Activated CD8-positive, alpha-beta memory T cell treated with anti-CD3 and anti-CD28 coated beads for 48 hours (primary cell): ENCODE data around the gene COL13A1.

ENCODE experiments used
- DNase-seq, 3 experiments: peaks; one replicate each; pipeline ENCODE4 v3.0.0-alpha.2; 2020; ENCODE audit warnings: low read depth in 2 of 3, low spot score in 2 of 3

COL13A1 gene

DNA sequence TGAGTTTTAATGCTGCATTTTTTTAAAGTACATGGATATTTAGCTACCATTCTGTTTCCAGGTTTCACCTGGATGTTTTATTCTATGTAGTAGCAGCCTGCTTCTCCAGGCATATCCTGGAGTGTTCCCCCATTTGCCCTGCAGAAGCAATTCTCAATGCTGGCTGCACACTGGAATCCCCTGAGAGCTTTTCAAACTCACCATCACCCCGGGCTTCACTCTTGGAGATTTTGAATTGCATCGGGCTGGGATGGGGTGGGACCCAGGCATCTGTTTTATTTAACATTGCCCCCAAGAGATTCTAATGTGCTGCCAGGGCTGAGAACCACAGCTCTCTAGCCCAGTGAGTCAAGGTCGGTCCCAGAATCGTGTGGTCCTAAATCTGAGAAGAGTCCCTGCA lies 137.8 kb downstream of the COL13A1 start:
- no peak for DNase-seq

DNA sequence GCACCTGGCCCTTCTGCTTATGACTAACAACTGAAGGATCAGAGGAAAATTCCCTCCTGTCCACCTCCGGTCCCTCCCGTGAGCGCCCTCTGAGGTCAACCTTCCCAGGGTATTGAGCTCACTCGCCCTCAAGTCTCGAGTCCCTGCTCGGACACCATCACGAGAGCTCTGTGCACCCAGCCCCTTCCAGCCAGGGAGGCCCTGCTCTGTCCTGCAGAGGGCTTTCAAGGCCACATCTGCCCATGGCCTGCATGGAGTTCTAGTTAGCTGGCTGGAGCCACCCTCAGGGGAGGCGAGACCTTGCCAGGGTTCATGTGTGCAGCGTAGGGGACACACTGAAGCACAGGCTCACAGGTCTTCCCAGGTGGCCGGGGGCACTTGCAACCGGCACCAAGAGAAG lies 140.0 kb downstream of the COL13A1 start:
- no peak for DNase-seq

DNA sequence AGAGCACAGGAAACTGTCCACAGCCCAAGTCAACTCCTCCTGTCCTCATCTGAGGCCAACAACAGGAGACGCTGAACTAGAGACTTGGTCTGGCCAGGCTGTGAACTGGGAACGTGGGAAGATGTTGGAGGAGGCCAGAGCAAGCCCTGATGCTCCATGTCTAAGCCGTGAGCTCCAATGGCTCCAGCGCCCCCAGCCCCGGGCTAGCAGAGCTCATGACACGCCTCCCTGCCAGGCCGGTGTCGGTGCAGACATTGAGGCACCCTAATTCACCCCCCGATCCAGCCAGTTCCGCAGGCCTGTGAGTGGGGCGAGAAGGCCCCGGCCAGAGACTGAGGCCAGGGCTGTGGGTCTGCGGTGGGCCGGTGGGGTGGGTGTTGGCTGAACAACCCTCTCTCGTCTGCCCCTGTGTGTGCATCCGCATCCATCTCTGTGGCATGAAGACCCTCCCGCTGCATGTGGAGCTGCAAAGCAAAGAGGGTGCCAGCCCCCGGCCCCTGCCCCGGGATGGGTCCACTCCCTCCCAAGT lies 141.7 kb downstream of the COL13A1 start:
- no peak for DNase-seq

DNA sequence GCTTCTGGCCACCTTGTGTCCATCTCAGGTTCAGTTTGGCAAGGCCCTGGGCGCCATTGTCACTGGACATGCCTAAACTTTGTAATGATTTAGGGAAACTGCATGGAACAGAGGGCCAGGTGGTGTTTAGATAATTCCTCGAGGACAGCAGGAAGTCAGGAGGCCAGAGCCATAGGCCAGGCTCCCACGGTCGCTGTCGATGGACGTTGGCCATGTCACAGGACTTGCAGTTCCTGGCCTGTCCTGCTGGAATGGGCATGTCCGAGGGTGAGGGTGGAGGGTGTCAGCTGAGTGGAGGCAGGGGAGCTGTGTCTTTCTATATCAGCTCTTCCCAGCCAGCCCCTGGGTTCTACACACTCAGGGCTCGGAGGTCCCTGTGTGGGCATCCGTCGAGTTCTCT lies 143.1 kb downstream of the COL13A1 start:
- no peak for DNase-seq

DNA sequence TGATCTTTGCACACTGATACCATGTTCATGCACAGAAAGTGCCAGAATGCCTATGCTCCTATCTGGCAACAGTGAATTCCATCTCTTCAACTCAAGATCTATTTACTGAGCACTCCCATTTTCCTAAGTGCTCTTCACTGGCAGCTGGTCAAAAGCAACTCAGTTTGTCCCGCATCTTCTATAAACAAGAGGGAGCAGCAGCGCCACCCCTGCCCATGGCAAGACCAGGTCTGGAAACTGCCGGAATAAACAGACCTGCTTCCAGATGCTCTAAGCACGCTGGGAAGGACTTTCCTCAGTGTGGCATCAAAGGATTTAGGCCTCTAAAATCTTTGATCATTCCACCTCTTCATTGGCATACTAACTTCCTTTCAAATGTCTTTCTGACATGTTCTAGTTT lies 146.6 kb downstream of the COL13A1 start:
- no peak for DNase-seq

DNA sequence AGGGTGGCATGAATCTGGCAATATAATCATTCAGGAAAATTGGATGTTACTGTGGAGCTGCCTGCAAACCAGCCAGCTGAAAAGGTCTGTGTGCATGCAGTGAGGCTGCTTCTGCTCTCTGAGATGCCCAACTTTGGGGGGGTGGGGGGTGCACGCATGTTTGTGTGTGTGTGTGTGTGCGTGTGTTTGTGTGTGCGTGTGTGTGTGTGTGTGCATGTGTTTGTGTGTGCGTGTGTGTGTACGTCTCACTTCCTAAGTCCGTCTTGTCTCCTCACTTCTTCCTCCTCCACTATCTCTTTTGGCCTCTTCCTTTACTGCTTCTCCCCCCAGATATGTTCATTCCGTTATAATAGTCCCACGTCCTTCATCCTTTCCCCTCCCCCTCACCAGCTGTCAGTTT lies 148.1 kb downstream of the COL13A1 start:
- no peak for DNase-seq

DNA sequence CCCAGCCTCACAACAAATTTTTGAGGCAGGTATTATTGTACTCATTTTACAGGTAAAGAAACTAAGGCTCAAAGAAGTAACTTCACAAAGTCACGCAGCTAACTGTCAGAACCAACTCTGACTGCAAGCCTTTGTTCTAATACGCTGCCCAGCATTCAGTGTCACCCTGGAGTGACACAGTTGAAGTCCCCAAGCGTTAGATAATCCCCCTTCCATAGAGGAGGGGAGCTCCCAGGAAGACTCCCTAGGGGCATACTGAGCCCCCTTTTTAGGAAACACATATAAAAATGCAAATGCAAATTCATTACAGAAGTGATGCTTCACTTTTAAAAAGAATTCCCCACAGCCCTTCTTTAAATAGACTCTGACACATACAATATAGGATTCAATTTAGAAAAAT lies 150.0 kb downstream of the COL13A1 start:
- no peak for DNase-seq

DNA sequence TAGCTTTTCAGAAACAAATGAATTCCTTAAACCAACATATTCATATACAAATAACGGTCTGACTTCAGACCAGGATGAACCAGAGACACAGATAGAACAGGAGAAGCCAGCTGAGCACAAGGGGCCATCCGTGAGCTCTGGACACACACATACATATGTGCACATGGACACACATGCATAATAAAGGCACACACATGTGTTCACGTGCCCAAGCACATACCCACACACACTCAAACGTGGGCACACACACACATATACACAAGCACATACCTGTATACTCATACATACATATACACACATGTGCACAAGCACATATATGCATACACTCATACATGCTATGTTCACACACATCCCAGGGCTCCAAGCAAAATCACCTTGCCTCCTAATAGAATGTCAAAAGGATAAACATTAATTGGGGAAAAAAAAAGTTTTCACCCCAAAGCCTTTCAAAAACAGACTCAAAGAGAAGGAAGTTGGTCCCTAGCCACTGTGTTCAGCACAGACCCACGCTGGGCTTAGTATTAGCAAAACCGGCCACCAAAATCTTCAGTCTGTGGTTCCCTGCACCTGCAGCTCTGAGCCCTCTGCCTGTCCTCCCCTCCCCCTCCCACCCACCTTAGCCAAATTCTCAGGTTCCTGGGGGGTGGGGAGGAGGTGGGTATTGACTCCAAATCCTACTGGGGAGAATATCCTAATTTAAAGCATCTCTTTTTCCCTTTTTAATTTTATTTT lies 150.5 kb downstream of the COL13A1 start:
- DNase-seq = no peak

DNA sequence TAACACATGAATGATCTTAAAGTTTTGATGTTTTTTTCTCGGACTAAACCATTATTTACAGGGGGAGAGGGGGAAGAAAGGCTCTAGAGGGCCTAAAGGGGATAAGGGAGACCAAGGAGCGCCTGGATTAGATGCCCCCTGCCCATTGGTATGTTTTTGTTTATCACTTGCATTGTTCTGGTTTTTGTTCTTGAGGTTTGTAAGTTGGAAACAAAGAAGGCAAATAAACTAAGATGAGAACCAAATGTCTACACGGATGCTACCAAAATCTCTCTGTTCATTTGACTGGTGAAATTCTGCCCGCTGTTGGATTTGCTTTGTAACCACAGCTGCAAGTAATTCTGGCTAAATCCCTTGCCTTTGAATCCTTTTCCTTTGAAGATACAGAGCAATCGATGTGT lies 151.1 kb downstream of the COL13A1 start:
- no peak for DNase-seq

DNA sequence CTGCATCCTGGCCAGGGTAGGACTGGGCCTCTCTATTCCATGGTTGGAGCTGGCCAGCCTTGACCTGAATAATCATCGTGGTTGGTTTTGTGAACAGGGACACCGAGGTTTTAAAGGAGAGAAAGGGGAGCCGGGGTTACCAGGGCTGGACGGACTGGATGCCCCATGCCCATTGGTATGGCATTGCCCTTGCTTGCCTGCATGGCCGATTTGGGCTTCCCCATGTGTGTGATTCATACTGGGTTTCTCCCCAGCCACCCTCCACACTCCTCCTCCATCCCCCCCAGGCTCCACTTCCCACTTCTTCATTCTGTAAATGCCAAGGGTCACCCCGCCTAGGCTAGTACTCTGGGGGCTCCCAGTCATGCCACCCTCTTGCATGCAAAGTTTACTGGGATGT lies 152.1 kb downstream of the COL13A1 start:
- DNase-seq = no peak

DNA sequence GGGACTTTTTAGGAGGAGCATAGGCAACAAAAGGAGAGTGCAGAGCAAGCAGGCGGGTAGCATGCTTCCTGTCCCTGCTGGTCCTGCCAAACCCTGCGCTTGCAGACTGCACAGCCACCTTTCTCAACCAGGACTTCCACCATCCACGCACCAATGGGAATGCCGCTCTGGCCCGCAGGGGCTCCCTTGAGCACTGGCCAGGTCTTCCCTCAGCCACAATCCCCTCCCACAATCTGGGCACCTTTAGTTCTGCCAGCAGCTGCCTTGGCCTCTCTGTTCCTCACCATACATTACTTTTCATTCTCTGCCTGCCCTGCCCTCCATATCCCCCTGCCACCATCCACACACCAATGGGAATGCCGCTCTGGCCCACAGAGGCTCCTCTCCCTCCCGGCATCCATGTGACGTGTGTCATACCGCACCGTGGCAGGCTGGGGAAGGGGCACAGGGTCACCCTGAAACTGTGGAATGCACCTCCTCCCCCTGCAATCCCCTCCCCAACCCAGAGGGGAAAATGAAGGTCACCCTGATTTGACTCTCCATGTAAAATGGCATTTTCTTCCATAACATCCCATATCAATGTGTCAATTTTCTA lies 153.6 kb downstream of the COL13A1 start:
- no peak for DNase-seq

DNA sequence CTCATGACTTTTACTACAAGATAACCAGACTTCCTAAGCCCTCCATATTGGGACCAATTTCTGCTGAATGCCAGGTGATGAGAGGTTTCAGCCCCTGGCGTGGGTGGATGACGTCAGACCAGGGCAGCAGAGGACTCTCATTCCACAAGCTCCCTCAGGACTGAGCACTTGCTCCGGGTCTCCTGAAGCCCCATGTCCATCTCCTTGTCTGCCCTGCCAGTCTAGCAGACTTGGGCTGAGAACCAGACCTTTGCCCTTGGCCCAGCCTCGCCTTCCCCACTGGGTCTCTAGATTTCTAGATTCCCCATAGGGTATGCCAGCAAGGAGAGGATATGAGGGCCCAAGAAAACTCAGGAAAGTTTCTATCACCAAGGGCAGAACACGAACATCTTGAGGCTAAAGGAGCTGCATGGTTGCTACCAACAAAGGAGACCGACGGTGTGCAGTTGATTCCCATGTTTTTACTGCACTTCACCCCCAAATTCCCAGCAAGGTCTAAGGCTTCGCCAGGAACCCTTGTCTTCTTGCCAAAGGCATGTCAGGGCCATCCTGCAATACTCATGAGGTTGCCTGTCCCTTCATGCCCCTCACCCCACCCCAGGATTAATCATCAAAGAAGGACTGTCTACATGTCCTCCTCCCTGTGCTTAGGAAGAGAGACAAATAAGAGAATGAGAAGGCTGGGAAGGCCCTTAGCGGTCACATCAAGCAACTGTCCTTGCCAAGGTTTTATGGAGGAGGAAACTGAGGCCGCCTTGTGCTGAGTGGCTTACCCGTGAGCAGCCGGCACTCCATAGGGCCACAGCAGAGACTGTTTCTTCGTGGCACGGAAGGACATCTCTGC lies 154.4 kb downstream of the COL13A1 start:
- no peak for DNase-seq

DNA sequence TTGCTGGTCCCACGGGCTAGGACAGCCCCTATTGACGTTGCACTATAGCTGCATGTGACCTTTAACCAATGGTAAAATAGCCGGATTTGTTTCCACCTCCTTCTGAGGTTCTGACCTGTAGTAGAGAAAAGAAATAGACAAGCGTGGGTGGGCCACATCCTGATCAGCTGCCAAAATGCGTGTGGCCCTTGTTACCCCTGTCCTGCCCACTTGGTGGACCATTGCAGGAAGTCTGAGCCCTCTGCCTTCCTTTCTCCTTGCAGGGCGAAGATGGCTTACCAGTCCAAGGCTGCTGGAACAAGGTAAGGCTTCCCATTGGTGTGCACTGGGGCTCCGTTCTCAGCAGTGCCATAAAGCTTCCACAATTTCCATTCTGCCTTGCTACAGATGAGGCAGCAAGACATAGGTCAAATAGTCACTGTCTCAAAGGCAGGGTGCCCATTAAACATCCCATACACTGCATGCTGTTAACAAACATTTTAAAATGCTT lies 155.1 kb downstream of the COL13A1 start:
- no peak for DNase-seq

DNA sequence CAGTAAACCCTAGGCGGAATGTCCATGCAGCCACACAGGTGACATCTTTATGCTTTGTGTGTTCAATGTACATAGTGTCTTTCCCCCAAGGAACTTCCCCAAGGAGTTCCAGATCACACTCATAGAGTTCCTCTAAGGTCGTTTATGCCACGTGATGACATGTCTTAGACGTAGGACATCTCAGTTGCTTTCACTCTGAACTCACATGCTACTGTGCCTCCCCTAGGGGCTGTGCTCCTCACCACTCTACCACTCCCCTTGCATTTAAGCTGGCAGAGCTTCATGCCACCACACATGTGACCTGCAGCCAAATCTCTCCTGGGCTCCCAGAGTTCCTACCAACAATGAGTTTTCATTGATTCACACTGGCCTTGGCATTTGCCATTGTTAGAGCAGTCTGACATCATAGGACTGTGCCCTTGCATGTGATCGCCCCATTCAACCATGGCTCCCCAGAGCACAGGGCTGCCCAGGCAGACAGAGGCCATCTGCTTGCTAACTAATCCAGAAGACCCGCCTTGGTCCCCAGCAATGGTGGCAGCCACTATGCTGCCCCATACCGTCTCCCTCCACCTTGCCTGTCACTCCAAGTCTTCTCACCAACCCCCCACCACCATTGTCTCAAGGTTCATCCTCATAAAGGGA lies 155.7 kb downstream of the COL13A1 start:
- no peak for DNase-seq

DNA sequence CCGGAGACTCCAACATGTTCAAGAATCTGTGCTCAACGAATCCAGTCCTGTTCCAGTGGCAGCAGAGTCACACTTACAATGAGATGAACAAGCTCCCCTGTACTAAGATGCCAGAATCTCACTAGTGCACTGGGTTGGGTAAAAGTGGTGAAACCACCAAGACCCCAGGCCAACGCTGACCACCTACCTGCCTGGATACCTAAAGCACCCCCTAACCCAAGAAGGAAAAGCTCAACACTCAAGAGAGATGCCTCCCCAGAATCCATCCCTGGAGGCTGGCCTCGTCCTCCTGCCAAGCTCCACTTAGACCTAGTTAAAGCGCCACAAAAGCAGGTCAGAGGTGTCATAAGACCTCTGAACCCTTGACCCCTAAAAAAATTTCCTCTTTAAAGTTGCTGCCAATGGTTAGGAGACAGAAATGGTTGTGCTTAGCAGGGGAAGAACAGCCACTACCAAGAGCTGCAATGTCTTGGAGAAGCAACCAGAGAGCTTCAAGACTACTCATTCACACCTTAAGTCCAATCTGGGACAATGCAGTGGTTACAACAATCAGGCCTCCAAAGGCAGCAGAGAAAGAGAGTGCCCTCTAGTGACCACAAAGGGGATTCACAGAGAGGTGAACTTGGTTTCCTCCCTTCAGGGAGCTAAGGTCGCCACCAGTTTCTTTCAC lies 156.3 kb downstream of the COL13A1 start:
- no peak for DNase-seq

DNA sequence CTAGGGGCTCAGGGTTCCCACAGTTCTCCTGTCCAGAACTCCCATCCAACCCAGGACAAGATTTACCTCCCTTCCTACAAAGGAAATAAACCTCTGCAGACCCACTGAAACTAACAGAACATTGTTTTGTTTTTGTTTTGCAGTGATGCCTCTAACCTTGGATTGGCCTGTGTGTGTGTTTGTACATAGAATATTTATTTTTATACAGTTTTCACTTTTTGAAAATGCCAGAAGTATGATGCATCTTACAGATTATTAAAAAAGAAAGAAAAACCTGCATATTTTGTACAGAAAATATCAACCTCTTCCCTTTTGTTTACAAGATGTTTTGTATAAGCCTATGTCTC lies 156.8 kb downstream of the COL13A1 start:
- no peak for DNase-seq

DNA sequence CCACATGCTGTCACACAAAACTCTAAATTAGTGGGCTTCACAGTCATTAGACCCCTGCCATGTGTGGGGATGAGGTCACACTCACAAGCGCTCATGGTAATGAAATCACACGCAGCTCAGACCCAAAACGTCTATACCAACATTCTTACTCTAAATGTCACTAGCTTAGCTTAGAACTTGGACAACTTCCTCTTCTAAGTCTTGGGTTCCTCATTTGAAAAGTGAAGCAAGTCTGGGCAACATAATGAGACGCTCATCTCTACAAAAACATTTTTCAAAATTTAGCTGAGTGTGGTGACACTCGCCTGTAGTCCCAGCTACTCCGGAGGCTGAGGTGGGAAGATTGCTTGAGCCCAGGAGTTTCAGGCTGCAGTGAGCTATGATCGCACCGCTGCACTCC lies 158.2 kb downstream of the COL13A1 start:
- DNase-seq = no peak

DNA sequence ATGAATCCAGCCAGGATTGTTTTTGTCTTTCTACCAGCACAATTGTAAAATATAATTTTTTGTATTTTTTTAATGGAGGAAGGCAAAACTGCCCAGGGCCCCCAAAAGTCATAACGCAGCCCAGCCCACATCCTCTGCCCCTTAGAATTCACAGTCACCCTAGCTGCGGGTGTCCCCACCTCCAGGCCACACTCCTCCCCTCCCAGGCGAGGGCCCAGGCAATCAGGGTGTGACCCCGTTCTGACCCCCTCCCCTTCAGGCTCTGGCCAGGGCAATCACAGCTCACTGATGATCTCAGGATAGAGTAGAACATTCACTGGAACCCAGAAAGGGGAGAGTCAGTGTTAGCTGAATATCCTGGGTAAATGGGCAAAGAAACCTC lies 158.9 kb downstream of the COL13A1 start:
- DNase-seq = no peak

DNA sequence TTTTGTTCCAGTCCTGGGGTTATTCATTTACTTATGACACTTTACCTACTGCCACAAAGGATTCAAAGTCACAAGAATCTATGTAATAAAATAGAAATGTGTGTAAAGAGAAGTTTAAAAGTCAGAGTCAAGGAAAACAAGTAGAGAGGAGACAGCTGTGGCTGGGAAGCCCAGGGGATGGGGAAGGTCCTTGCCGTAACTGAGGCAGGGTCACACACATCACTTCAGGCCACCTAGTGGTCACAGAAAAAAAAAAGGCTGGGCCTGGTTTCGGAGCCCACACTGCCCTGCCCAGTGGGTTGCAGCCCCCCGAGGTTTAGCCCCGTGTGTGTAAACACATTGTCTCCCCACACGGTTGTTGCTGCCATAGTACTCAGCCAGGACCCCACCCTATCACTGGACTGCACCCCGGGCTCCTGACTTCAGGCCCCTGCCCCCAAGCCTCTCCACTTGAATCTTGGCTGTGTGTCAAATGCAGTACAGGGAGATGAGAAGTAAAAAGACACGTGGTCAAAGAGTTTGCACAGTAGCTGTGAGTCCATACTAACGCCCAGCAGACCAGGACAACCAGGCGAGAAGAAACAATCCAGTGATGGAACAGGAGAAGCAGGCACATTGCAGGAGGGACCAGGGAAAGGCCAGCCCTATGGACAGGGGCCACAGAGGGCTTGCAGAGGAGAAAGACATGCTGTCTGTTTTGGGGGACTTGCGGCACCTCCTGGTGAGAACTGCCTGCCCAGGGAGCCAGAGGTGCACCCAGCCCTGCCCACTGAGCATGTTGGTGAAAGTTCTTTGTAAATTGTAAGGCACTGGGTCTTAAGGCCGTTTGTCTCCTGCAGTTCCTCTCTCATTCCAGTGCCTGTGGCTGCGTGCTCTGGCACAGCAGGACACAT lies 159.5 kb downstream of the COL13A1 start:
- no peak for DNase-seq
